IMR-90 (cell line): Measurements from ENCODE around the gene RHBDF1. TPM values are rescaled to one million over a fixed set of nuclear protein-coding genes. Genes with fewer than 3 reads are reported as not detected.

ENCODE experiments used
- ATAC-seq: fragments of 200-7000 bp; cut with Tn5 transposase; 2 replicates; pipeline ENCODE4 v1.9.1; 2020; ENCODE audit warnings: low read depth, mild to moderate bottlenecking, moderate library complexity
- BruUV-seq: library from RNA; stranded (reverse); fragments of 400-500 nt; replicated peaks from 2 replicates; lab custom pipeline; 2021; lab: Mats Ljungman, UMichigan
- CTCF ChIA-PET: fragments of 300-600 bp; formaldehyde crosslinking; extraction: SDS; loops from one replicate; lab custom pipeline; 2021; ENCODE audit warnings: antibody characterized with exemption; lab: Yijun Ruan, JAX
- POLR2A ChIA-PET: fragments of 300-600 bp; sonication (Branson Sonifier 250); formaldehyde crosslinking; loops from one replicate; lab custom pipeline; 2022; ENCODE audit warnings: antibody characterized with exemption; ENCODE audit not compliant: unreplicated experiment; lab: Charles Lee
- DNase-seq: peaks from one replicate; pipeline ENCODE4 v3.0.0; 2013
- H2AFZ ChIP-seq: replicated peaks from 2 replicates; pipeline ENCODE3; 2013; ENCODE audit warnings: low read length, mild to moderate bottlenecking; ENCODE audit not compliant: poor library complexity
- H2AK5ac ChIP-seq: 2 replicates; pipeline ENCODE4 v1.6.1; 2013; ENCODE audit warnings: low read depth, low read length, inconsistent platforms
- H2AK9ac ChIP-seq: replicated peaks from 2 replicates; pipeline ENCODE3; 2013; ENCODE audit warnings: mild to moderate bottlenecking, low read depth, low read length, moderate library complexity; ENCODE audit not compliant: poor library complexity
- H2BK120ac ChIP-seq: 2 replicates; pipeline ENCODE4 v1.6.1; 2013; ENCODE audit warnings: low read depth, low read length, inconsistent platforms
- H2BK15ac ChIP-seq: 3 replicates; pipeline ENCODE4 v1.6.1; 2013; ENCODE audit warnings: low read depth, low read length, inconsistent platforms
- H2BK20ac ChIP-seq: 2 replicates; pipeline ENCODE4 v1.6.1; 2013; ENCODE audit warnings: low read depth, mild to moderate bottlenecking, inconsistent platforms, low read length, moderate library complexity
- H2BK5ac ChIP-seq: 2 replicates; pipeline ENCODE4 v1.6.1; 2013; ENCODE audit warnings: mild to moderate bottlenecking, low read depth, low read length, inconsistent platforms; ENCODE audit not compliant: poor library complexity, severe bottlenecking
- H3K14ac ChIP-seq: replicated peaks from 2 replicates; pipeline ENCODE4 v1.6.1; 2013; ENCODE audit warnings: low read depth, low read length, inconsistent platforms
- H3K18ac ChIP-seq: 2 replicates; pipeline ENCODE4 v1.6.1; 2013; ENCODE audit warnings: low read depth, low read length, control low read depth
- H3K23ac ChIP-seq: 2 replicates; pipeline ENCODE4 v1.6.1; 2013; ENCODE audit warnings: low read depth, low read length, inconsistent platforms
- H3K27ac ChIP-seq: 2 replicates; pipeline ENCODE4 v1.5.1; 2013; ENCODE audit warnings: mild to moderate bottlenecking, control low read depth, low read length; ENCODE audit not compliant: insufficient read depth
- H3K27me3 ChIP-seq: 2 replicates; pipeline ENCODE4 v1.6.1; 2013; ENCODE audit warnings: low read length; ENCODE audit not compliant: control insufficient read depth, insufficient read depth
- H3K36me3 ChIP-seq: 2 replicates; pipeline ENCODE4 v1.6.1; 2013; ENCODE audit warnings: low read length, mixed read lengths; ENCODE audit not compliant: control insufficient read depth, insufficient read depth
- H3K4ac ChIP-seq: 2 replicates; pipeline ENCODE4 v1.6.1; 2013; ENCODE audit warnings: low read depth, low read length, inconsistent platforms
- H3K4me1 ChIP-seq: 2 replicates; pipeline ENCODE4 v1.6.1; 2013; ENCODE audit warnings: low read length, mixed read lengths; ENCODE audit not compliant: control insufficient read depth, insufficient read depth
- H3K4me2 ChIP-seq: 2 replicates; pipeline ENCODE4 v1.6.1; 2013; ENCODE audit warnings: low read depth, mild to moderate bottlenecking, control low read depth, low read length, moderate library complexity
- H3K4me3 ChIP-seq: 2 replicates; pipeline ENCODE4 v1.5.1; 2013; ENCODE audit warnings: low read depth, mild to moderate bottlenecking, control low read depth, low read length, moderate library complexity; ENCODE audit not compliant: insufficient read depth
- H3K56ac ChIP-seq: 2 replicates; pipeline ENCODE4 v1.6.1; 2013; ENCODE audit warnings: low read length, inconsistent platforms; ENCODE audit not compliant: insufficient read depth; ENCODE audit errors: extremely low read depth
- H3K79me1 ChIP-seq, 2 experiments: 2 replicates each; pipeline ENCODE4 v1.6.1; 2013; ENCODE audit warnings: low read length in 2 of 2, inconsistent platforms in 1 of 2, low read depth in 1 of 2
- H3K9ac ChIP-seq: 2 replicates; pipeline ENCODE4 v1.6.1; 2013; ENCODE audit warnings: low read depth, low read length, control low read depth
- H3K9me1 ChIP-seq: 2 replicates; pipeline ENCODE4 v1.6.1; 2013; ENCODE audit warnings: low read length, inconsistent platforms; ENCODE audit not compliant: insufficient read depth
- H3K9me3 ChIP-seq: 2 replicates; pipeline ENCODE4 v1.6.1; 2013; ENCODE audit warnings: low read length; ENCODE audit not compliant: control insufficient read depth, insufficient read depth
- H4K20me1 ChIP-seq: 2 replicates; pipeline ENCODE4 v1.6.1; 2013; ENCODE audit warnings: low read length, inconsistent platforms; ENCODE audit not compliant: insufficient read depth
- H4K5ac ChIP-seq: 2 replicates; pipeline ENCODE4 v1.6.1; 2013; ENCODE audit warnings: mild to moderate bottlenecking, low read depth, low read length, control low read depth
- H4K8ac ChIP-seq, 2 experiments: 2 replicates each; pipeline ENCODE4 v1.6.1; 2013; ENCODE audit warnings: low read depth in 2 of 2, low read length in 2 of 2, control low read depth in 1 of 2, inconsistent platforms in 1 of 2
- H4K91ac ChIP-seq: 2 replicates; pipeline ENCODE4 v1.6.1; 2013; ENCODE audit warnings: low read depth, low read length, inconsistent platforms; ENCODE audit not compliant: insufficient read depth
- BHLHE40 ChIP-seq: fragments of 150-350 bp; IDR thresholded peaks from 2 replicates; pipeline ENCODE4 v1.6.1; 2016; ENCODE audit warnings: mild to moderate bottlenecking, low read depth, low read length
- CHD1 ChIP-seq: IDR thresholded peaks from 2 replicates; pipeline ENCODE4 v1.6.1; 2012; ENCODE audit warnings: low read depth, low read length, improper control_type of control experiment
- FOS ChIP-seq: fragments of 150-350 bp; IDR thresholded peaks from 2 replicates; pipeline ENCODE4 v1.6.1; 2016; ENCODE audit warnings: low read depth, low read length
- MAFK ChIP-seq: IDR thresholded peaks from 2 replicates; pipeline ENCODE4 v1.6.1; 2012; ENCODE audit warnings: low read depth, low read length, improper control_type of control experiment
- MAZ ChIP-seq: IDR thresholded peaks from 2 replicates; pipeline ENCODE4 v1.6.1; 2012; ENCODE audit warnings: low read depth, mild to moderate bottlenecking, low read length, improper control_type of control experiment, moderate library complexity, borderline replicate concordance
- MXI1 ChIP-seq: IDR thresholded peaks from 2 replicates; pipeline ENCODE4 v1.6.1; 2012; ENCODE audit warnings: low read depth, mild to moderate bottlenecking, low read length, moderate library complexity, borderline replicate concordance
- NFE2L2 ChIP-seq: fragments of 150-350 bp; IDR thresholded peaks from 2 replicates; pipeline ENCODE4 v1.6.1; 2016; ENCODE audit warnings: low read depth, mild to moderate bottlenecking, low read length
- POLR2A ChIP-seq: IDR thresholded peaks from 2 replicates; pipeline ENCODE4 v1.6.1; 2012; ENCODE audit warnings: mild to moderate bottlenecking, low read depth, low read length
- RFX5 ChIP-seq: IDR thresholded peaks from 2 replicates; pipeline ENCODE4 v1.8.0; 2012; ENCODE audit warnings: low read depth, mild to moderate bottlenecking, low read length, moderate library complexity
- SMC3 ChIP-seq: fragments of 150-350 bp; IDR thresholded peaks from 2 replicates; pipeline ENCODE4 v1.6.1; 2016; ENCODE audit warnings: low read depth, mild to moderate bottlenecking, antibody characterized with exemption, low read length, moderate library complexity
- WGBS, 2 experiments: methylation state at CpG; one replicate each; pipeline versions ENCODE4 v1.1.5 to v1.1.7; 2013; ENCODE audit warnings: missing lambda C conversion rate in 2 of 2; ENCODE audit not compliant: insufficient read length in 1 of 2; ENCODE audit errors: extremely low coverage in 2 of 2; 5-methylcytosine and 5-hydroxymethylcytosine counted together
- dilution Hi-C: fragments of 300-500 bp; cut with HindIII; formaldehyde crosslinking; loops from one replicate; pipeline ENCODE4 v1.14.3; 2018; ENCODE audit warnings: low sequenced_read_pairs; ENCODE audit not compliant: unreplicated experiment
- in situ Hi-C: fragments of 300-500 bp; cut with MboI; formaldehyde crosslinking; loops from 3 replicates; pipeline ENCODE4 v1.14.3; 2019; ENCODE audit warnings: low sequenced_read_pairs, inconsistent platforms, mixed read lengths
- intact Hi-C: fragments of 100-400 bp; cut with micrococcal nuclease; formaldehyde crosslinking; loops from 2 replicates; pipeline ENCODE4 v1.10.0; 2022
- polyA plus RNA-seq, 3 experiments: library from polyadenylated mRNA; depleted of rRNA; stranded (reverse); fragments of >200 nt; gene quantifications; 2 replicates each; pipeline ENCODE4 v1.2.3, GENCODE V29; 2012; ENCODE audit warnings: low replicate concordance in 1 of 3
- total RNA-seq: library from RNA; depleted of rRNA; stranded (reverse); fragments of >200 nt; gene quantifications from 2 replicates; pipeline ENCODE4 v1.2.3, GENCODE V29; 2012
- TF ChIP-seq, protein P1 (sequence below): fragments of 150-350 bp; IDR thresholded peaks from 2 replicates; pipeline ENCODE4 v1.6.1; 2017; ENCODE audit warnings: mild to moderate bottlenecking, antibody characterized with exemption, low read length, low read depth
- TF ChIP-seq, protein P2 (sequence below): fragments of 150-350 bp; IDR thresholded peaks from 2 replicates; pipeline ENCODE4 v1.6.1; 2016; ENCODE audit warnings: low read depth, mild to moderate bottlenecking, low read length, moderate library complexity, borderline replicate concordance
- TF ChIP-seq, protein P3 (sequence below): conservative IDR thresholded peaks from 2 replicates; pipeline ENCODE4 v1.5.1; 2012; ENCODE audit warnings: mild to moderate bottlenecking, low read depth, low read length, improper control_type of control experiment

The RHBDF1 gene
- total and polyA plus RNA-seq, 2 of the 4 experiments (the other 2 are of a cell fraction) = 13.8 to 86.6 TPM

DNA sequence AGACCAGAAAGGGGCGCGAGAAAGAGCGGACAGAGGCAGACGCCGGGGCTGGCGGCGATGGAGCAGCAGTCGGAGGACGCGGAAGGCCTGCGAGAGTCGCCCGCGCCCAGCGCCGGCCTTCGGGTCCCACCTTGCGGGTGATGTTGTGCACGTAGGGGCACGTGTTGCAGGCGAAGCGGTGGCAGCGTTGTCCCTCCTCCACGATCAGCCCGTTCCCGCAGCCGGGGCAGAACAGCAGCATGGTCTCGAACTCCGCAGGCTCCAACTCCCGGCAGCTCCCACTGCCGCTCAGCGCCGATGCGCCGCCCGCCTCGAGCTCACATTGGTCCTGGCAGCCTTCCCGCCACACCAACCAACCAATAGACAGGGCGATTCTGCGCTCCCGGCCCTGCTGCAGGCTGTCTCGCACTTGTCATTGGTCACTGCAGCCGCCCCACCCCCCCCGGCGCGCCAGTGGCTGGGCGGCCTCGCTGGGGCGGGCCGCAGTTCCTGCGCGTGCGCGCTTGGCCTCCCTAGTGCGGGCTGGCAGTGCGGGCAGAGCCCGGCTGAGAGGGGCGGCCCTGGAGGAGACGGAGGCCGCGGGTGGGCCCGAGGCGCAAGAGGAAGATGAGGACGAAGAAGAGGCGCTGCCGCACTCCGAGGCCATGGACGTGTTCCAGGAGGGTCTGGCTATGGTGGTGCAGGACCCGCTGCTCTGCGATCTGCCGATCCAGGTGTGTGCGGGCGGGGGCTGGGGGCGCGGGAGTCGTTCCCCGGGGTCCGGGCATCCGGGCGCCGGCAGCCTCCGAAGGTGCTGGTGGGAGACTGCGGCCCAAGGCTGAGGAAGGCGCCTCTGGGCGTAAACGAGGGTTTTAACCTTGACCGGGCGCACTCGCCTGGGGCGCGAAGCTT, 18.8 kb downstream of the RHBDF1 start, which contains the start of the genes POLR3K and SNRNP25:
Gene POLR3K (minus strand): TSS at position 263 of the 891 bp plus-strand sequence. CDS start 22 bp downstream, at position 241.
Gene SNRNP25 (plus strand): TSS at position 483 of the 891 bp plus-strand sequence. CDS start 189 bp downstream, at position 672.
- peak within 1 kb of the TSS; percentile 87 for H3K9ac ChIP-seq
- peak within 1 kb of the TSS; percentile 57 for H2BK5ac ChIP-seq
- H3K27me3 ChIP-seq = no peaks in the 10 kb centered on the region
- H3K27ac ChIP-seq = peak within 1 kb of the TSS; percentile 79
- peaks cover 18 to 67% of the 10 kb centered on the region in 2 experiments for H3K79me1 ChIP-seq
- peak within 1 kb of the TSS; percentile 100 for H2AFZ ChIP-seq
- 0% methylated on average over 11 of the region's 91 CpGs; no CpG with 5 or more reads in 1 of the 2 experiments for WGBS, 2 experiments
- intact Hi-C loops (loop anchor here (2.0 kb wide), 1 partner anchor 17 kb away; no protein-coding TSS in a partner anchor), in situ Hi-C loops (no loop called here), dilution Hi-C loops (no loop called here)
- H3K36me3 ChIP-seq = peaks cover 39% of the 10 kb centered on the region
- peak within 1 kb of the TSS; percentile 91 for H3K4ac ChIP-seq
- DNase-seq (peak; percentile 97), ATAC-seq (peak; percentile 93)
- ChIA-PET POLR2A (no interaction called here), CTCF (interaction anchor here (1.0 to 1.1 kb wide), 2 partner anchors 8 to 12 kb away, joined by 3 to 4 read pairs; no protein-coding TSS in a partner anchor)
- H4K5ac ChIP-seq = peak within 1 kb of the TSS; percentile 79
- H4K8ac ChIP-seq = peak within 1 kb of the TSS; percentile 86 to 92; a peak in 3 of 4 replicates
- H4K20me1 ChIP-seq = peaks cover 32% of the 10 kb centered on the region
- peak within 1 kb of the TSS; percentile 97 for H3K14ac ChIP-seq
- peak within 1 kb of the TSS; percentile 65; the same call in 1 of the 2 replicates for H3K18ac ChIP-seq
- peak within 1 kb of the TSS; percentile 87 for H3K23ac ChIP-seq
- peak within 1 kb of the TSS; percentile 86 for H2AK9ac ChIP-seq
- H3K4me2 ChIP-seq = peak within 1 kb of the TSS; percentile 77
- H3K56ac ChIP-seq = peak within 1 kb of the TSS; percentile 72
- H2BK20ac ChIP-seq = no peak within 1 kb of the TSS
- H2BK15ac ChIP-seq = no peak within 1 kb of the TSS
- no peaks in the 10 kb centered on the region for H3K9me3 ChIP-seq
- H3K9me1 ChIP-seq = 0 out of 2 replicates have a peak, but pooled peaks cover 5% of the 10 kb centered on the region
- peak within 1 kb of the TSS; percentile 66 for H2AK5ac ChIP-seq
- BruUV-seq = no TSS peak
- H4K91ac ChIP-seq = peak within 1 kb of the TSS; percentile 84
- H3K4me3 ChIP-seq = peak within 1 kb of the TSS; percentile 93
- H2BK120ac ChIP-seq = peak within 1 kb of the TSS; percentile 72; the same call in 1 of the 2 replicates
- peaks cover 2% of the 10 kb centered on the region; the same call in 1 of the 2 replicates for H3K4me1 ChIP-seq
- TF ChIP-seq MAFK (no peak), MAZ (peak; percentile 57; the same call in 1 of the 2 replicates), POLR2A (peak; percentile 54; the same call in 1 of the 2 replicates), SMC3 (no peak), NFE2L2 (no peak), CHD1 (no peak), MXI1 (peak; percentile 78; the same call in 1 of the 2 replicates), FOS (no peak), RFX5 (no peak), BHLHE40 (no peak)
- TF ChIP-seq, protein P1, sequence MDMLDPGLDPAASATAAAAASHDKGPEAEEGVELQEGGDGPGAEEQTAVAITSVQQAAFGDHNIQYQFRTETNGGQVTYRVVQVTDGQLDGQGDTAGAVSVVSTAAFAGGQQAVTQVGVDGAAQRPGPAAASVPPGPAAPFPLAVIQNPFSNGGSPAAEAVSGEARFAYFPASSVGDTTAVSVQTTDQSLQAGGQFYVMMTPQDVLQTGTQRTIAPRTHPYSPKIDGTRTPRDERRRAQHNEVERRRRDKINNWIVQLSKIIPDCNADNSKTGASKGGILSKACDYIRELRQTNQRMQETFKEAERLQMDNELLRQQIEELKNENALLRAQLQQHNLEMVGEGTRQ = no peak
- TF ChIP-seq, protein P2, sequence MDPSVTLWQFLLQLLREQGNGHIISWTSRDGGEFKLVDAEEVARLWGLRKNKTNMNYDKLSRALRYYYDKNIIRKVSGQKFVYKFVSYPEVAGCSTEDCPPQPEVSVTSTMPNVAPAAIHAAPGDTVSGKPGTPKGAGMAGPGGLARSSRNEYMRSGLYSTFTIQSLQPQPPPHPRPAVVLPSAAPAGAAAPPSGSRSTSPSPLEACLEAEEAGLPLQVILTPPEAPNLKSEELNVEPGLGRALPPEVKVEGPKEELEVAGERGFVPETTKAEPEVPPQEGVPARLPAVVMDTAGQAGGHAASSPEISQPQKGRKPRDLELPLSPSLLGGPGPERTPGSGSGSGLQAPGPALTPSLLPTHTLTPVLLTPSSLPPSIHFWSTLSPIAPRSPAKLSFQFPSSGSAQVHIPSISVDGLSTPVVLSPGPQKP = no peak
- TF ChIP-seq, protein P3, sequence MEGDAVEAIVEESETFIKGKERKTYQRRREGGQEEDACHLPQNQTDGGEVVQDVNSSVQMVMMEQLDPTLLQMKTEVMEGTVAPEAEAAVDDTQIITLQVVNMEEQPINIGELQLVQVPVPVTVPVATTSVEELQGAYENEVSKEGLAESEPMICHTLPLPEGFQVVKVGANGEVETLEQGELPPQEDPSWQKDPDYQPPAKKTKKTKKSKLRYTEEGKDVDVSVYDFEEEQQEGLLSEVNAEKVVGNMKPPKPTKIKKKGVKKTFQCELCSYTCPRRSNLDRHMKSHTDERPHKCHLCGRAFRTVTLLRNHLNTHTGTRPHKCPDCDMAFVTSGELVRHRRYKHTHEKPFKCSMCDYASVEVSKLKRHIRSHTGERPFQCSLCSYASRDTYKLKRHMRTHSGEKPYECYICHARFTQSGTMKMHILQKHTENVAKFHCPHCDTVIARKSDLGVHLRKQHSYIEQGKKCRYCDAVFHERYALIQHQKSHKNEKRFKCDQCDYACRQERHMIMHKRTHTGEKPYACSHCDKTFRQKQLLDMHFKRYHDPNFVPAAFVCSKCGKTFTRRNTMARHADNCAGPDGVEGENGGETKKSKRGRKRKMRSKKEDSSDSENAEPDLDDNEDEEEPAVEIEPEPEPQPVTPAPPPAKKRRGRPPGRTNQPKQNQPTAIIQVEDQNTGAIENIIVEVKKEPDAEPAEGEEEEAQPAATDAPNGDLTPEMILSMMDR = no peak
